Suprapubic skin (tissue), 4 donors: ENCODE results near the gene STX16. TPM values are rescaled to one million over a fixed set of nuclear protein-coding genes. Genes with fewer than 3 reads are reported as not detected.

ENCODE experiments used
- DNase-seq, 2 donors: peaks; one replicate each; pipeline ENCODE4 v3.0.0-alpha.2; 2019; ENCODE audit warnings: low spot score in 2 of 2
- H3K27ac ChIP-seq: fragments of 200-600 bp; sonication (generic); one replicate; pipeline ENCODE4 v1.5.1; 2019
- H3K27me3 ChIP-seq: fragments of 200-600 bp; sonication (generic); one replicate; pipeline ENCODE4 v1.5.1; 2019
- H3K36me3 ChIP-seq: fragments of 200-600 bp; sonication (generic); one replicate; pipeline ENCODE4 v1.5.1; 2019
- H3K4me1 ChIP-seq: fragments of 200-600 bp; sonication (generic); one replicate; pipeline ENCODE4 v1.5.1; 2019
- H3K4me3 ChIP-seq: fragments of 200-600 bp; sonication (generic); one replicate; pipeline ENCODE4 v1.5.1; 2019; ENCODE audit warnings: mild to moderate bottlenecking
- H3K9me3 ChIP-seq: fragments of 200-600 bp; sonication (generic); one replicate; pipeline ENCODE4 v1.5.1; 2019
- EP300 ChIP-seq: sonication (generic); formaldehyde crosslinking; IDR thresholded peaks from one replicate; pipeline ENCODE4 v1.6.1; 2017; ENCODE audit warnings: antibody characterized with exemption
- POLR2A ChIP-seq, 2 donors: fragments of 450-650 bp; IDR thresholded peaks; one replicate each; pipeline ENCODE4 v1.6.1; 2017; ENCODE audit warnings: antibody characterized with exemption in 2 of 2, mild to moderate bottlenecking in 2 of 2, moderate library complexity in 2 of 2
- POLR2AphosphoS5 ChIP-seq, 3 donors: sonication (generic); formaldehyde crosslinking; IDR thresholded peaks; one replicate each; pipeline ENCODE4 v1.6.1; 2017; ENCODE audit warnings: antibody characterized with exemption in 3 of 3
- WGBS: methylation state at CpG from one replicate; pipeline ENCODE4 v1.1.5; 2018; 5-methylcytosine and 5-hydroxymethylcytosine counted together
- total RNA-seq, 4 donors: library from RNA; depleted of rRNA; stranded (reverse); fragments of >200 nt; gene quantifications; one replicate each; pipeline ENCODE4 v1.1.0, GENCODE V29; 2016
- TF ChIP-seq, protein P1 (sequence below), 2 donors: fragments of 200-600 bp in 1 of 2; fragments of 450-650 bp in 1 of 2; sonication (generic) in 1 of 2; IDR thresholded peaks; one replicate each; pipeline ENCODE4 v1.5.1; 2016 to 2019; ENCODE audit warnings: antibody characterized with exemption in 2 of 2, mild to moderate bottlenecking in 1 of 2, moderate library complexity in 1 of 2

STX16 gene
- total RNA-seq, 4 donors from 2014 or later, result 35.6 to 138 (median 50.9) TPM

DNA sequence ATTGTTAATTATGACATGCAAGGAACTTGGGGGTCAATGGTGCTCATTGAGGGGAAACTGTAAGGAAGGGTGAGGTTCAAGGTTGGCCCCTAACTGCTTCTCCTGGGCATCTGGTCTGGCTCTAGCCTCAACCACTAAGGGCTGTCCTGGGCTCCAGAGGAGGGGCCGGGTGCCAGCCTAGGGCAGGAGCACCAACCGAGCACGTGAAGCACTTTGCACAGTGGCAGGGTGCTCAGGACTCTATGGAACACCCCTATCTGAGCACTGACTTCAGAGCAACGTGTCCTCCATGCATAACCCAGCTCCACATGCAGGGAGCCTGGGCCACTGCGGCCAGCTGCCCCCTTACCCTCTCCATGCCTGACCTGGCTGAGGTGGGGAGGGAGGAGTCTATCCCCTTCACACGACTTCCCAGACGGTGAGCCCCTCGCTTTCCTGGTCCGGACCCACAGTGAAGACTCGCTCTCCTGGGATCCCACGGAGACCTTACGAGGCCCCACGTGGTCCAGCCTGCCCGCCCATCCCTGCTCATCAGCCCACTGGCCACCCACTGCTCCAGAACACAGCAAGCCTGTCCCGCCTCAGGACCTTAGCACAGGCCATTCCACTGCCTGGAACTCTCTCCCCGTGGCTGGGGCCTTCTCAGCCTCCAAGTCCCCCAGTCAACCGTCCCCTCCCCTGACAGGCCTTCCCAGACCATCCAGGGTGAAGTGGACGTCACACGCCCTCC is 40.8 kb upstream of the STX16 start:
- Histone ChIP-seq H3K4me1 (peaks cover 15% of the 10 kb centered on the region), H3K27ac (no peak overlapping the region), H3K4me3 (no peak overlapping the region), H3K36me3 (no peaks in the 10 kb centered on the region), H3K27me3 (no peaks in the 10 kb centered on the region), H3K9me3 (no peaks in the 10 kb centered on the region)
- WGBS, result 90% methylated on average over 14 of the region's 19 CpGs
- no peak for DNase-seq
- TF ChIP-seq EP300 (no peak), POLR2AphosphoS5 (IDR thresholded peaks at IDR 0.05) (no peak), POLR2A (IDR thresholded peaks at IDR 0.05) (no peak)
- TF ChIP-seq, protein P1, sequence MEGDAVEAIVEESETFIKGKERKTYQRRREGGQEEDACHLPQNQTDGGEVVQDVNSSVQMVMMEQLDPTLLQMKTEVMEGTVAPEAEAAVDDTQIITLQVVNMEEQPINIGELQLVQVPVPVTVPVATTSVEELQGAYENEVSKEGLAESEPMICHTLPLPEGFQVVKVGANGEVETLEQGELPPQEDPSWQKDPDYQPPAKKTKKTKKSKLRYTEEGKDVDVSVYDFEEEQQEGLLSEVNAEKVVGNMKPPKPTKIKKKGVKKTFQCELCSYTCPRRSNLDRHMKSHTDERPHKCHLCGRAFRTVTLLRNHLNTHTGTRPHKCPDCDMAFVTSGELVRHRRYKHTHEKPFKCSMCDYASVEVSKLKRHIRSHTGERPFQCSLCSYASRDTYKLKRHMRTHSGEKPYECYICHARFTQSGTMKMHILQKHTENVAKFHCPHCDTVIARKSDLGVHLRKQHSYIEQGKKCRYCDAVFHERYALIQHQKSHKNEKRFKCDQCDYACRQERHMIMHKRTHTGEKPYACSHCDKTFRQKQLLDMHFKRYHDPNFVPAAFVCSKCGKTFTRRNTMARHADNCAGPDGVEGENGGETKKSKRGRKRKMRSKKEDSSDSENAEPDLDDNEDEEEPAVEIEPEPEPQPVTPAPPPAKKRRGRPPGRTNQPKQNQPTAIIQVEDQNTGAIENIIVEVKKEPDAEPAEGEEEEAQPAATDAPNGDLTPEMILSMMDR (IDR thresholded peaks at IDR 0.05), result no peak

DNA sequence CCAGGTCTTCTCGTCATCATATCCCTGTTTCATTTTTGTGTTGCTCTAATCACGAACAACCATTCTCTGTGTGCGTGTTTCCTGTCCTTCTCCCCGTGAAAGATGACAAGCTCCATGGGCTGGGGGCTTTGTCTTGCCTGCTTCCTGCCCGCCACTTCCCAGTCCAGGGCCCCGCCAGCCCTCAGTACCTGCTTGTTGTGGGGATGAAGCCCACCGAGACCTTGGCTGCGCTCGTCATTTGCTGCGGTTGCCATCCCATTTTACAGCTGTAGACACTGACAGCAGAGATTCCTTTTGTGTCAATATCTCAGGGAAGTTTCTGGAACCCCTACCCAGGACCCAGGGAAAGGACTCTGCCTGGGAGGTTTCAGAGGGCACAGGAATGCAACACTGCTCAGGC is 40.3 kb upstream of the STX16 start:
- Histone ChIP-seq H3K27me3 (no peaks in the 10 kb centered on the region), H3K4me1 (peaks cover 15% of the 10 kb centered on the region), H3K27ac (no peak overlapping the region), H3K9me3 (no peaks in the 10 kb centered on the region), H3K4me3 (no peak overlapping the region), H3K36me3 (no peaks in the 10 kb centered on the region)
- 89% methylated on average over 10 of the region's 10 CpGs for WGBS
- no peak for TF ChIP-seq POLR2AphosphoS5 (IDR thresholded peaks at IDR 0.05)
- TF ChIP-seq EP300, result no peak
- TF ChIP-seq POLR2A (IDR thresholded peaks at IDR 0.05), result no peak
- TF ChIP-seq, protein P1 (IDR thresholded peaks at IDR 0.05), result no peak
- no peak for DNase-seq

DNA sequence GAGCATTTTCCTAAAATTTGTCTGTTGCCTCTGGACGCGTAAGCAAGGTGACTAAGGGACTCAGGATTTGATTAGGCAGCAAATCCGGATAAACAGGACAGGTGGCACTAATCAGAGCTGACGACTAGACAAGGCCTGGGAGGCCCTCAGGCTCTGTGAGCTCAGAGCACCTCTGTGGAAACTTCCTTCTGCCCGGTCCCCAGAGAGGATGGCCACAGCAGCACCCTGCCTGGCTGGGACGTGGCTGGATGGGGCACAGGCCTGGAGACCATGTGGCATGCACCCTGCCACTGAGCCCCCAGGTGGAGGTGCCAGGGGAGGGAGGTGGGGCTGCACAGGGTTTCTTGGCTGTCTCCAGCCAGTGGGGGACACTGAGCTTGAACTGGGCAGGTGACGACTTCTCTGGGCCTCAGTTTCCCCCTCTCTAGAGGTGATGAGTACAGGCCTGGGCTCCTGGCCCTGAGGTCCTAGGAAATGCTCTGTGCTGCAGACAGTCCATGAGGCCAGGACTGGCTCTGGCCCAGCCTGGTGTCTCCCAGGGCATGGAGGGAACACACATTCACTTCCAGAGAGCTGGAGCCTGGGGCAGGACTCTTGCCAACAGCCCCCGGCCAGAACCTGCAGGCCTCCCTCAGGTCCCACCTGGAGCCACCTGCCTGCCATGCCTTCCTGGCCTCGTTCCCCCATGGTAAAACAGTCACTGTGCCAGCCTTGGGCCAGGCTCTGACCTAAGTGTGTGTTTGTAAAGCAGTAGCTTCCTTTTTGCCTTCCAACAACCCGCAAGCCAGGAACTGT is 39.6 kb upstream of the STX16 start:
- peak overlapping the region; percentile 48 for H3K27ac ChIP-seq
- no peaks in the 10 kb centered on the region for H3K36me3 ChIP-seq
- H3K4me1 ChIP-seq, result peaks cover 15% of the 10 kb centered on the region
- H3K27me3 ChIP-seq, result no peaks in the 10 kb centered on the region
- DNase-seq, result no peak
- WGBS, result 45% methylated on average over 7 of the region's 10 CpGs
- H3K9me3 ChIP-seq, result no peaks in the 10 kb centered on the region
- TF ChIP-seq, protein P1 (IDR thresholded peaks at IDR 0.05), result no peak
- TF ChIP-seq EP300 (no peak), POLR2AphosphoS5 (IDR thresholded peaks at IDR 0.05) (no peak), POLR2A (IDR thresholded peaks at IDR 0.05) (no peak)
- no peak overlapping the region for H3K4me3 ChIP-seq

DNA sequence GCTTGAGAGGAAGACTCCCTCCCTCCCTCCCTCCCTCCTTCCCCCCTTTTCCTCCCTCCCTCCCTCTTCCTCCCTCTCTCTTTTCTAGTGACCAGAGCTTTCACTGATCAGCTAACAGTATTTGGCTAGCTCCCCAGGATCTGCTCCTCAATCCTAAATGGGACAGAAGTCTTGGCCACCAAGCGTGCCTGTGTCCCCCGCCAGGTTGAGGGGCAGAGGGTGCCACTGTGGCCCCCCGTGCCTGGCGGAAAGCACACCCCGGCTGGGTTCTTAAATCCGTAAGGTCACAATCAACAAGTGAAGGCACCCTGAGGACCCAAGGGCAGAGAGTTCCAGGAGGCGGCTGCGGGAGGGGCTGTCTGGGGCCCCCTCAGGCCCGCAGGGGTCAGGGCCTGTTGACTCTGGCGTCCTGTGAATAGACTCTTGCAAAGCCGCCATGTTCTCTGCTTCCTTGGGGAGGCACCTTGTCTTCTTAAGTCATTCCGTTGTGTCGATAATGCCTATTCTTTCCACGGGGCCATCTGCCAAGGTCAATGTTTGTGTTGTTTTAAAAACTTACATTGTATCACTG is 38.9 kb upstream of the STX16 start:
- DNase-seq, result no peak
- no peaks in the 10 kb centered on the region for H3K27me3 ChIP-seq
- TF ChIP-seq, protein P1 (IDR thresholded peaks at IDR 0.05), result no peak
- TF ChIP-seq POLR2AphosphoS5 (IDR thresholded peaks at IDR 0.05) (no peak), EP300 (no peak), POLR2A (IDR thresholded peaks at IDR 0.05) (no peak)
- 72% methylated on average over 14 of the region's 14 CpGs for WGBS
- no peaks in the 10 kb centered on the region for H3K9me3 ChIP-seq
- peak overlapping the region; percentile 58 for H3K27ac ChIP-seq
- H3K4me3 ChIP-seq, result no peak overlapping the region
- H3K4me1 ChIP-seq, result peaks cover 15% of the 10 kb centered on the region
- H3K36me3 ChIP-seq, result no peaks in the 10 kb centered on the region
